Measurements from ENCODE around the gene RNF123.

RNF123 gene

GRCh38 chr3:49750056-49750455, 60.7 kb downstream of the RNF123 start:
- no peak for DNase-seq (ENCODE audit: low spot score)

- DNase-seq (ENCODE audit: low spot score) = no peak
Measured at GRCh38 chr3:49751501-49751900, 62.1 kb downstream of the RNF123 start.

- no peak for DNase-seq (ENCODE audit: low spot score)
Measured at GRCh38 chr3:49754536-49754935, 65.2 kb downstream of the RNF123 start.

- no peak for DNase-seq (ENCODE audit: low spot score)
Measured at GRCh38 chr3:49756036-49756435, 66.7 kb downstream of the RNF123 start.

GRCh38 chr3:49757197-49757596, 67.8 kb downstream of the RNF123 start:
- no peak for DNase-seq (ENCODE audit: low spot score)

GRCh38 chr3:49759226-49759625, 69.9 kb downstream of the RNF123 start:
- no peak for DNase-seq (ENCODE audit: low spot score)

- DNase-seq (ENCODE audit: low spot score) = no peak
Measured at GRCh38 chr3:49761661-49762060, 72.3 kb downstream of the RNF123 start.

GRCh38 chr3:49763981-49764380, 74.6 kb downstream of the RNF123 start:
- DNase-seq (ENCODE audit: low spot score) = no peak

- DNase-seq (ENCODE audit: low spot score) = no peak
Measured at GRCh38 chr3:49769286-49769915, 80.0 kb downstream of the RNF123 start.

GRCh38 chr3:49769926-49770325, 80.6 kb downstream of the RNF123 start:
- DNase-seq (ENCODE audit: low spot score) = no peak

Data from D341Med (cell line).